Measurements from ENCODE around the gene PLA2G4E.

The PLA2G4E gene

DNA sequence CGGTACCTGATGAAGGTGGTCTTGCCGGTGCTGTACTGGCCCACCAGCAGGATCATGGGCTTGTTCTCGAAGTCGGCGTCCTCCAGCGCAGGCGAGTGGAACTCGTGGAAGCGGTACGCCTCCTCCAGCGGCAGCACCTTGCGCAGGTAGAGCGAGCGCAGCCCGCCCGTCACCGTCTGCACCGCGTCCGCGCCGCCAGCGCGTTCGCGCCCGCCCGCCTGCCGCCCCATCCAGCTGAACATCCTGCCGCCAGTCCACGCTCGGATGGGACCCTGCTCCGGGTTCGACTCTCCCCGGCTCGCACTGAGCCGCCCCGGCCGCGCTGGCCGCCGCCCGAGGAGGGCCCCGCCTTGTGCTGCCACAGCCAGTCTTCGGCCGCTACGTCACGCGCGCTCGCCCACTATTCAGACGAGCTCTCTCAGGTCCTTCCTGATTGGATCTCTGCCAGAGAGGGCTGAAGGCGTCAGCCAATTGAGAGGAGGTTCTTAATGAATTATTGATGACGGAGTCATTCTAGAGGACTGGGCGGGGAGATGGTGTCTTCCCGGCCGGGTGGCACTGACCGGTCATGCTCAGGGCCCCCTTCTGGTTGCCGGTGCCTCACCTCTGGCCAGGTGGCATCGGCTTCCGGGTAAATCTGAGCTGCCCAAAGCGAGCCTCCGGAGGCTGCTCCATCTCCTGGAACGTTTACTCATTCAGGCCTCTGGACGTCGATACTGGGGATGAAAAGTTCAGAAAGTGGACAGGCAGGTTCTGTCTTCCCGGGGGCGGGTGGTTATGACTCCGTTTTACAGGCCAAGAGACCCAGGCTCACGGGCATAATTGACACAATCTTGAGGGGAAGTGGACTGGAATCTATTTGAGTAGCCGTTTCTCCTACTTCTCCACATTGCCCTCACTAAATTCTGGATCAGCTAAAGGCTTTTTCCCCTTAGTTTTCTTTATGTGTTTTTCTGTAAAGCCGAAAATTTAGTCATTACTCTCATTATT, 48.3 kb downstream of the PLA2G4E start, which contains the start of gene EHD4:
TSS of gene EHD4 (minus strand) at position 305 of the 990 bp plus-strand sequence. CDS start at position 242, 63 bp downstream.
- peak; percentile 89 for DNase-seq

DNA sequence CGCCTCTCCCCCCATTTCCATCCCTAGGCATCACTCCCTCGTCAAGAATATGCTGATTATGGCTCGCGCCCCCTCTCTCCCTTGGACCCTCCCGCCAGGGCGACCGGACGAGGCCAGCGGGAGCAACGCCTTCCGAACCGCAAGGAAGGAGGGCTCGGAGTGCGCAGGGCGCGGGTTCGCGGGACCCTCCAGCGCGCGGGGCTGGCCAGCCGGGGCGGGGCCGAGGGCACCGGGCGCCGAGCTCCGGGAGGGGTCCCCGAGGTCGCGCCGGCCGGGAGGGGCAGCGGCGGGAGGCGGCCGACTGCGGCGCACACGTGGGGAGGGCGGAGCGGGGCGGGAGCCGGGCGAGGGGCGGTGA, 49.0 kb downstream of the PLA2G4E start:
- no peak for DNase-seq

DNA sequence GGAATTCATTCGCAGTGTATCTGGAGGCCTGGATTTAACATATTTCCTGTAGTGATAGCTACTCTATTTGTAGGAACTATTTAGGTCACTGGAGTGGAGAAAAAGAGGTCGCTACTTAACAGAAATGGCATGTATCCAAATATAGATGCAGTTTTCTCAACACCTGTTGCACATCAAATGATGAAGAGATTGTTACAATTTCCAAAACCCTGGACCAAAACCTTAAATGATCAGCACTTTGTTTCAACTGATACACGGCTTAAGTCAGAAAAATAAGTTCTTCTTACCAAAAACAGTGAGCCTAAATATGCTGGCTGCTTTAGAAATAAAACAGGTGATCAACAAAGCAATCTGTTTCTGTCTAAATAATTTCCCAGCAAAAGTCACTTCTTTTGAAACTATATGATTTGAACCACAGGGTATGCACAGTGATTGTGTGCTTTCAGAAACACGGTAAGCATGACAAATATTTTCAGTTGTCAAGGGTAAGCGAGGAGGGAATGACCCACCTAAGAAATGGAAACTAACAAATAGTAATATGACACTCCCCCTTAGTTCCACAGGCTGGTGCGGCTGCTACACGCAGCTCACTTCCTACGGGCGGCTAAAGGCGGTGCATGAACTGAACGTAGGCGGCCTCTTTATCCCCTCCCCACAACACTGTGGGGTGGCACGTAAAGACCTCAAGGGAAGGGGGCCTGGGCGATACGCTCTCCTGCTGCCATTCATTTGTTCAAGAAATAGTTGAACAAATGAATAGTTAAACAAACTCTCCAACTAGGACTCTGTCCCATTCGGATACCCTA, 49.5 kb downstream of the PLA2G4E start:
- peak; percentile 33 for DNase-seq

DNA sequence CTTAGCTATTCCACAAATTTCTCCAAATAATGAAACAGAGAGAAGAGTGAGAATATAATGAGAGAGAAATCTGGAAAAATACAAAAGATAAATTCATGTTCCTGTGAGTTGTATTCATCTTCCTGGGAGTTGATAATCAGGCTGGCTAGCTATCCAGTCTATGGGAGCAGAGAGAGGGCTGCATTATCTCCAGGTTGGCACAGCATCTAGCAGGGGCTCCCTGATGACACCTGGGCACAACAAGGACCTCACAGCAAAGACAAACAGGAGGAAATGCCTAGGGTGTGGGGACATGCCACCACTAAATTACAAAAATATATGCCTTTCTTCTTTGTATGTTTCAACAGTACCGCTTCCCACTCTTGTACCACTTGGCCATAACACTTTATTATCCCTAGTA, 50.4 kb downstream of the PLA2G4E start:
- no peak for DNase-seq

DNA sequence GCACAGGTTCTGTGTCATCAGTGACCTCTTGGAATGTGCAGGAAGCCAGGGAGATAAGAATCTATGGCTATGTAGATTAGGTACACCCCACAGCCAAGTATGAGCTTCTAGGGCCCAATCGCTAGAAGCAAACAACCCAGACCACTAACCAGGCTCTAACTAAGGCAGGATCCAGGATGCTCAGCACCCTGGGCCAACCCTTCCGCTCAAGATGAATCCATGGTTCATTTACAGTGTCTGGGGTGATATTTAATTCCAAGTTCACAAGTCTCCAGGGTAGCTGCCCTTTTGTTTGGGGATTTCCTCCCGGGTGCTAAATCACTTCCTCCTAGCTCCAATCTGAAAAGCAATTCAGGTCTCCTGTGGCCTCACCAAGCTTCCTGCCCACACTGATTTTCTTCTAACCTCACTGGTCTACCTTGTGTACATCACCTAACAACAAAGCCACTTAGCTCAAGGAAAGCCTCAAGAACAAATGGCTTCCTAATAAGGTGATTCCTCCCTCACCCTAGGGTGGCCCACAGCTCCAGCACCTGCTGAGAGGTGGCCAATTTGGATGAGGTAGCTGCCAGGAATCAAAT, 50.9 kb downstream of the PLA2G4E start:
- DNase-seq = no peak

DNA sequence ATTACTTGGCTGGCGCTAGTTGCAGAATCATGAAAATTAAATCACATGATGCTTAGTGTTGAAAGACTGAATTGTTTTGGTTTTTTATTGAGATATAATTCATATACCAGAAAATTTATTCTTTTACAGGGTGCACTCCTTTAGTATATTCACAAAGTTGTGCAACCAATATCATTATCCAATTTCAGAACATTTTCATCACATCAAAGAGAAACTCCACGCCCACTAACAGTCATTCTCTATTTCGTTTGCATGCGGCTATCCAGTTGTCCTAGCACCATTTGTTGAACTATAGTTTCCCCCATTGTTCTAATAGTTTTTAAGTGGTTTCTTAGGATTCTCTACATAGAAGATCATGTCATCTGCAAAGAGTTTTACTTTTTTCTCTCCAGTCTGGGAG, 52.1 kb downstream of the PLA2G4E start:
- DNase-seq = no peak

DNA sequence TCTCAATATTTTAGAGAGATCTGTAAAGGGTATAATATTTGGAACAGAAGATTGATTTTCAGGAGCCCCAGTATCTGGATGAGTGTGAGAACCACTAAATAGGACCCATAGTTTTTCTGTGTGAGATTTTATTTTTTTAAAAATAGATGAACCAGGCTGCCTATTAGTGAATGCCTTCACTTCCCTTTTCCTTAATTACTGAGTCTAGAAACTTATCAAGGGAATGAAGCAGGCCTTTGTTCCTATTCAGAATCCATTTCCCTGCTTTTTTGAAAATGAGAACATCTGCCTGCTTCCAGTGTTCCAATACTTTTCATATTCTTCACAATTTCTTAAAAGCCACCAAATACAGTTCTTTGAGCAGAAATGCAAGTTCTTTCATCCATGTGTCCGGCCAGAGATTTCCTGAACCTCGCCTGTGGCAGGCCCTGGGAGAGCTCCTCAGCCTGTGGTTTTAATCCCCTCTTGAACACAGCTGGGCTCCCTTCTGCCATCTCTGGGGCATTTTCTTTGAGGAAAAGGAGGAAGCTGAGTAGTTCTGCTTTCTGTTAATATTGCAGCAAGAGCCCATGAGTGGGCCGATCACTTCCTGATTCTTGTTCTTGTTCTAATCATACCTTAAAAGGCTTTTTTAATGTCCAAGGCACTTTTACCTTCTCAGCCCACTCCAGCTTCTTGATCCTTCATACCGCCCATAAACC, 53.2 kb downstream of the PLA2G4E start:
- no peak for DNase-seq

DNA sequence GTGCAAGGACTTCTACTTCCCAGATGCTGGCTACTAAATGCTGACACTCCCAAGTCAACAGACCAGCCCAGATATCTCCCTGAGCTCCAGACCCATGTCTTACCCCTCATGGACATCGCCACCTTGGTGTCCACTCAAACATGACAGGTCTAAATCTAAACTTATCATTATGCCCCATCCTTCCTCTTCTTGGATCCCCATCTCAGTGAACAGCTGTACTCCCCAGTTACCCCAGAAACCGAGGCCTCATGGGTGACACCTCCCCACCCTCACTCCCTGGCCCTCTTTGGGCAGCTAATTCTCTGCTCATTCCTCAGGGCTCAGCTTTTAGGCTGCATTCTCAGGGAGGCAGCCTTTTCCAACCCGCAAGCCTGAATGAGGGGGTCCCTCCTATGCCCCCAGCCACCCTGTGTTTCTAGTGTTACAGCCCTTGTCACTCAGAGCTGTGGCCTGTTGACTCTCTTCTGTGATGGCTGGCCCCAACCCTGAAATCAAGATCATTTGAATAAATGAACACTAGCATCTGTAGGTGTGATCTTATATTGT, 53.8 kb downstream of the PLA2G4E start:
- DNase-seq = no peak

DNA sequence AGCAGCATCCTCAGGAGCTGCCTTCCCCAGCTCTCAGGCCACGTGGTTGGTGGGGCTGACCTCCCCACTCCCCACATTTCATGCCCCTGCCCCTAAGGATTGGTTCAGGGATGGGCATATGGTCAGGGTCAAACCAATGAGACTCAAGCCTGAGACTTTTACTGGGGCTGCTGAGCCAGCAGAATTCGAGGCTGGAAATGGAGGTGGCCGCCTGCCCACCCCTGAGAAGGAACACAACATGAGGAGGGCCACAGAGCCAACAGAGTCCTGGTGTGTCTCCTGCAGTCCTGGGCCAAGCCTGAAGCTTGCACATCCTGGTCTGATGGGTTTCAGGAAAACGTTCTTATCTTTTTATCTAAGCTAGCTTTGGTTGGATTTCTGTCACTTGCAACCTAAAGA, 54.4 kb downstream of the PLA2G4E start:
- DNase-seq = no peak

DNA sequence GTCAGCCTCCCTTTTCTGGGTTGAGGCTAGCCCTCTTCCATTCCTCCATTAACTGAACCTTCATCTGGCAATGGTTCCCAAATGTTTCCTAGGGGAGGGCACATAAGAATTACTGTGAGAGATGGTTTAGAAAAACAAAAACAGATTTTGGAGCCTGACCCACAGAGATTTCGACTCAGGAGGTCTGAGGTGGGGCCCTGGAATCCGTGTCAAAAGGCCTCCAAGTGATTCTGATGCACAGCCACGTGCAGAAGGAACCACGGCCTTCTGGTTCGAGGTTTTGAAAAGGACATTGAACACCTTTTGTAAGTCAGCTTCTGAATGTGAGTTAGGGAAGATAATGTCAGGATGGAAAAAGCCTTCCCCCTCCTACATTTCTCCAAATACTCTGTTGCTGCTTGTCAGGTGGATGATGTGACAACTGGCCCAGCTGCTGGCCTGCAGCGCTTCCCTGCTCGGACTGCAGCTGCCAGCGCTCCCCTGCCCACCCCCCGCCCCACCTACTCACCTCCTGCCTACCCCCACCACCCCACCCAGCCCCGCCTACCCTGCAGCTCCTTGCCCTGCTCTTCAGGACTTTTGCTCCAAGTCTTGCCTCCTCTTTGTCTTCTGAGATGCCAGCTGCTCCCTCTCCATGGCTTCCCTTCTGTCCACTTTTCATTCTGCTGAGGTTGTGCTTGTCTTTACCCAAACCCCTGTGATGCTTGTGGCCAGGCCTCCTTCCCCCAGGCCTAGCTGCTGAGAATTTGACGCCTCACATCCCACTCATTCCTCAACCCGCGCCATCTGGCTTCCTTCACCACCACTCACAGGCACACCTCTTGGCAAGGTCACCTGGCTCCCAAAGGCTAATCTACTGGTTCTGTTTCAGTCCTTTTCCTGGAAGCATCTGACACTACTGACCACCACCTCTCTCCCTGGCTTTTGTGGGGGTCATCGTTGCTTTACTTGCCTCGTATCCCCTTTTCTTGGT, 55.1 kb downstream of the PLA2G4E start:
- no peak for DNase-seq

DNA sequence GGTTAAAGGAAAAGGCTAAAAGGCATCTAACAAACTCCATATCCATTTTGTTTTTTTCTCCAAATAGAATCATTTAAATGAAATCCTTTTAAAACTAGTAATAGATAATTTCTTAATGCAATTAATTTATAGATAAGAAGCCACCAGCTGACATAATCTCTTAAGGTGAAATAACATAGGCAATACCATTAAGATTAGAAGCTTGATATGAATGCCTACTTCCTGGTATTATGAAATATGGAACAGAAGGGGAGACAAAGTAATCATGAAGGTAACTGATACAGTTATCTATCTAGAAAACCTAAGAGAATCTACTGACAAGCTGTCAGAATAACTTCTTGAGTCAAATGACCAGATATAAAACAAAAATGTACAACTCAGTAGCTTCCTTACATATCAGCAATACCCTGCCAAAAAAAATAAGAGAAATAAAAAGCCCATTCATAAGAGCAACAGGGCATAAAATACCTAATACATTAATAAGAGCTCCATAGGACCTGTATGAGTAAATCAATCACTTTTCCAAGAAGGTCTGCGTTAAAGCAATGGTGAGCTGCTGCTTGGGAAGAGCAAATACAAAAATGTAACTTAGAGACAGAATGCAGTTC, 59.1 kb downstream of the PLA2G4E start:
- no peak for DNase-seq

DNA sequence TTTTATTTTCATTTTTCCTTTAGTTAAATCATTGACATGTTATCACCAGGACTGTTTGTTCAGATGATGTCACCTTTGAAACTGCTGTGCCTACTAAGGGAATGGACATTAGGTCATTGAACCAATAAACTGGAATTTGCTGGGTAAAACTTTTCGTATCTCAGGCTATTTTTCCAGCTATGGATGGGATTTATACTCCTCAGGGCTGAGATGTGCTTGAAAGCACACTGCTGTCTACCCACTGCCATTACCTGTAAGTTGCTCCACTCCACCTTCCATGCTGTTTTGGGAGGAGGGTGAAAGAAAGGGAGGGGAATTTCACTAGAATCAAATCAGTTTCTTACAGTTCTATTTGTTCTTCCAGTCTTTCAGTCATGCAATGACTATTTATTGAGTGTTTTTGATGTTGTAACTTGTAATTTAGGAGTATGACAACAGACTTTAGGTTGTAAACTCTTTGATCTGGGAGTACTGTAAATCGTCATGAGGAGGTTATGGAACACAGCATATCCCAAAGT, 59.8 kb downstream of the PLA2G4E start:
- DNase-seq = no peak

DNA sequence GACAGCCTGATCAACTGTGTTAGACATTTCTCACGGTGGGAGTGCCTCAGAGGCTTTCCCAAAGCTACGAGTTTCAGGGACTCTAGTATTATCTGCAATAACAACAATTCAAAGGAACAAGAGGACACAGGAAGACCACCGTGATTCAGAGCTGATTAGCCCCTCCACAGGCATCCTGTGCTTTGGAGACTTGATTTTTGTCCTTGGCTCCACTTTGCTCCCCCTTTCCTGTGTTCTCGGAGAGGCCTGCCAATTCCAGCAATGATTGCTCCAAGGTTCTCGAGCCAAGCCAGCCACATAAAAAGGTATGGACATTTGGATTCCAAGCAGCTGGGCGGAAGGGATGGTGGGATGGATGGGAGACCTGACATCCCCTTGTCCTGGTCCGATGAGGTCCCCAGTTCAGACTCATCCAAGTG, 62.8 kb downstream of the PLA2G4E start:
- DNase-seq = no peak

DNA sequence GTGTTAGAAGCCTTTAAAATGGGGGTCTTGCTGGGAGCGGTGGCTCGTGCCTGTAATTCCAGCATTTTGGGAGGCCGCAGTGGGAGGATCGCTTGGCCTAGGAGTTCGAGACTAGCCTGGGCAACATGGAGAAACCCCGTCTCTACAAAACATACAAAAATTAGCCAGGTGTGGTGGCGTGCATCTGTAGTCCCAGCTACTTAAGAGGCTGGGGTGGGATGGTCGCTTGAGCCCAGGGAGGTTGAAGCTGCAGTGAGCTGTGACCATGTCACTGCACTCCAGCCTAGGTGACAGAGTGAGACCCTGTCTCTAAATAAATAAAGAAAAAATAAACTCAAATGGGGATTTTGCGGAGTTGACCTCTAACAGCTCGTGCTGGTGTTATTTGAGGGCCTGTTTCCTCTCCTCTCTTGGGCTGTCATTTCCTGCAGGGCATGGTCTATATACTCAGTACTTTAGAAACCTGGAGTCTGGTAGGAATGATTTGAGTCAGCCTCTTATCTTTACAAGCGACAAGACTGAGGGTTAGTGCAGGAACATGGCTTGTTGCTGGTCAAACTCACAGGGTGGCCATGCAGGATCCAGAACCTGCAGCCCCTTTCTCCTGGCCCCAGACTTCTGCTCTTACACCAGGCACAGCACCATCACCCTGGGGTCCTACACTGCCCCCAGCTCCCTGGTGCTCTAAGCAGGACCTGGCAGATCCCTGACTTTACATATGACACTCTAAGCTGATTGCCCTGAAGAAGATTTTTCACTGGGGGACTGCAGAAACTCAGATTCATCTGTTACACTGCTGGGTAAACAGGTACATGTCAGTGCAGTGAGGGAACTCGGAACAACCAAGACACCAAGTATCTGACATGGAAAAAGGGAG, 63.6 kb downstream of the PLA2G4E start:
- DNase-seq = no peak

DNA sequence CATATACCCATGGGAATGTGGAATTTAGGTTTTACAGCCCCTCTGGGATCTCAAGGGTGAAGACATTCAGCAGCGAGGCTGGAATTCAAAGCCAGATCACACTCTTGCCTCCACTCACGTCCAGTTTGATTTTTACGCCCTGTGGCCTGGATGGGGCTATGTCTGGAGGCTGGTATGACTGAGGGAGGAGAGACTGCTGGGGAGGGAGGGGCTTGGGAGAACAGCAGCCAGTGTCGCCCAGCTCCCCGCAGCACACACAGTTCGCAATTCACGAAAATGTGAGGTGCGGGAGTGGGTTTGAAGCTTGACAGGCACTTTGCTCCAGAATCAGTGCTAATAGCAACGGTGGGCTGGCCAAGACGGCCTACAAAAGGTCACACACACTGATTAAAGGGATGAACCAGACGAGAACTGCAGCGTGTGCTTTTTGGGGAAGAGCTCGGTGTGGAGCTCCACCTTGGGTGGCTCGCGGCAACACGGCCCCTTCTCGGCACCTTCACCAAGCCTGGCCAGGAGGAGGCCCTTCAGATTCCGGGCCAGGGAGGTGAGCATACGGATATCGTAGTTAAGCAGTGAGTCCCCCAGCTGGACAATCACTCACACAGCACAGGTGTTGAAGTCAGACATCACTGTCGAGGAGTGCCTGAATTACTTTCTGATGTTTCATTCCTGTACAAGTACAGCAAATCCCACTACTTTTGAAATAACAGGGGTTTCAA, 64.9 kb downstream of the PLA2G4E start:
- DNase-seq = no peak

DNA sequence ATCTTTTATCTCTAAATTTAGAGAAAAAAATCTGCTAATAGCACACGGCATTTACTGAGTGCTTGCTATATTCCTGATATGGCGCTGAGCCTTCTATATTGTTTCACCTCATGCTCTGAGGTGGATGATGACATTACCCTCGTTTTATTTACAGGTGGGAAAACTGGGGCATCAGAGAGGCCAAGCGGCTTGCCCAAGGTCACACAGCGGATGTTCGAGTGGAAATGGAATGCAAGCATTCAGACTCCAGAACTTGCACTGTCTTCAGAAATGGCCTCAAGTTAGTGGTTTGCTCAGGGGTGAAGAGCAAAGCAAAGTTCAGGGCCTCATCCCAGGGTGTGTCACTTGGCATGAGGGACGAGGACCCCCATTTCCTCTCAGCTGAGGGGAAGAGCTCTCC, 65.7 kb downstream of the PLA2G4E start:
- no peak for DNase-seq

DNA sequence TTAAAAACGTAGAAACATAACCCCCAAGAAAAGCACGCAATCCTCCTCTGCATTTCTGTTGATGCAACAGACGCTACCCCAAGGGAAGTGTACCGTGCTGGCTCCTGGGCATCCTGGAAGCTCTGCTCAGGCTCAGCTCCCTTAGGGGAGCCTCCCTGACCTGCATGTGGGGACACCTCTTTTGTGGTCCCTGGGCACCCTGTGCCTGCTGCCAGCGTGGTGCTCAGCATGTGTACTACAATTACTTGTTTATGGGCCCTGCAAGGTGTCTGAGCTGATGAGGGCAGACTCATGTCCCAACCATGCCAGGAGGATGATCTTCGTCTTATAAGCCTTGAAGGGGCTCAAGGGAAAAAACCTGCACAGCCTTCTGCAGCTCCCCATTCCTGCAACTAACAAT, 66.8 kb downstream of the PLA2G4E start:
- no peak for DNase-seq

DNA sequence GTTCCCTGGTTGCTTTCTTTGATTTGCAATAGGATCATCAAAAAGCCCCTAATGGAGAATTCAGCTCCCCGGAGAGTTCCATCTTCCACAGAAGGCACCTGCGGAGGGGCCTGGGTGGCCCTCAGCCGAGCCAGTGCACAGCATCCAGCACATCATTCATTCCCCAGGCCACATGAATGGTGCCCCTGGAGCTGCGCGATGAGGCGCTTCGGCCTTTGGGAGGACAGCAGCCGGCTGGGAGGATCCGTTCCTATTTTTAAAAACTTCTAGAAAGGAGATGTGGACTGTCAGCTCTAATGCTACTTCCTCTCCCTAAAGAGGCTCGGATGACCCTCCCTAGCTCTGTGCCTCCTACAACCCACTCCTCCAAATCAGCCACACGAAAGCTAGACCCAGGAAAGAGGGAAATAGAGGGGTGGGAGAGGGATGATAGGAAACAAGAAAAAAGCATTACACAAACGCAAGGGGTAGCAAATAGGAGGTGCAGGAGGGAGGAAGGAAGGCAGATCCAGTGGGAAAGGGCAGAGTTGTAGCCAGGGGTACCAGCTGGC, 68.8 kb downstream of the PLA2G4E start:
- DNase-seq = no peak

DNA sequence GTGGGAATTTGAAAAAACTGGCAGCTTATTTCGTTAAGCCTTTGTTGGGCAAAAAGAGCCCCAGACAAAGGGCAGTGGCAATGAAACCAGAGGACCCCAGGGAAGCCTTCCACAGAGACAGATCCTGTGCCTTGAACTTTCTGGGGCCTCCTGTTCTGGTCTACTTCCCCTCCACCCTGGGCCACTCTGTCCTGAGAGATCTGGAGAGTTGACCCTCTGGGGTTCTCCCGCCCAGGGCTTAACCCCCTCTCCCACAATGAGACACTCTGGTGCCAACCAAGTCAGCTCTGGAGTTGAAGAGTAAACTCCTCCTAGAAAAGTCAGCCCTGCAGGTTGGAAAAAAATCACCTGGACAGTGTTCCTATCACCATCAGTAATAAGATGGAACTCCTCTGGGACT, 69.3 kb downstream of the PLA2G4E start:
- DNase-seq = no peak

Data from DMS 273 treated with DMSO at 0.1 percent for 48 hours (cell line).